ENCODE measurements around the gene FOCAD.

GRCh38 chr9:21043841-21044240, 359.8 kb downstream of the FOCAD start:
- TF ChIP-seq CTCF (conservative IDR thresholded peaks at IDR 0.05; ENCODE audit: low read depth, low read length) = no peak
- no peak for TF ChIP-seq EZH2 (IDR thresholded peaks at IDR 0.05; ENCODE audit: low read length, unreplicated experiment)
- TF ChIP-seq EZH2phosphoT487 (IDR thresholded peaks at IDR 0.05; ENCODE audit: borderline replicate concordance, low read length) = no peak

All from PC-3 (cell line).